RWPE1 (cell line): ENCODE data around the gene MYBBP1A.

ENCODE experiments used
- CTCF ChIA-PET: fragments of 350-600 bp; sonication (Branson Sonifier 250); formaldehyde crosslinking; extraction: SDS; loops from one replicate; lab custom pipeline; 2021; lab: Yijun Ruan, JAX
- POLR2A ChIA-PET: fragments of 400-600 bp; formaldehyde crosslinking; extraction: SDS; loops from one replicate; lab custom pipeline; 2020; ENCODE audit warnings: antibody characterized with exemption; ENCODE audit not compliant: low non-redundant PET; lab: Yijun Ruan, JAX
- DNase-seq: peaks from one replicate; pipeline ENCODE4 v3.0.0; 2012; ENCODE audit warnings: low spot score
- H3K27ac ChIP-seq: fragments of 450-650 bp; 2 replicates; pipeline ENCODE4 v1.5.1; 2017
- TF ChIP-seq, protein P1 (sequence below): fragments of 450-650 bp; conservative IDR thresholded peaks from 2 replicates; pipeline ENCODE4 v1.5.1; 2017; ENCODE audit warnings: low read depth, mild to moderate bottlenecking

Gene MYBBP1A

DNA sequence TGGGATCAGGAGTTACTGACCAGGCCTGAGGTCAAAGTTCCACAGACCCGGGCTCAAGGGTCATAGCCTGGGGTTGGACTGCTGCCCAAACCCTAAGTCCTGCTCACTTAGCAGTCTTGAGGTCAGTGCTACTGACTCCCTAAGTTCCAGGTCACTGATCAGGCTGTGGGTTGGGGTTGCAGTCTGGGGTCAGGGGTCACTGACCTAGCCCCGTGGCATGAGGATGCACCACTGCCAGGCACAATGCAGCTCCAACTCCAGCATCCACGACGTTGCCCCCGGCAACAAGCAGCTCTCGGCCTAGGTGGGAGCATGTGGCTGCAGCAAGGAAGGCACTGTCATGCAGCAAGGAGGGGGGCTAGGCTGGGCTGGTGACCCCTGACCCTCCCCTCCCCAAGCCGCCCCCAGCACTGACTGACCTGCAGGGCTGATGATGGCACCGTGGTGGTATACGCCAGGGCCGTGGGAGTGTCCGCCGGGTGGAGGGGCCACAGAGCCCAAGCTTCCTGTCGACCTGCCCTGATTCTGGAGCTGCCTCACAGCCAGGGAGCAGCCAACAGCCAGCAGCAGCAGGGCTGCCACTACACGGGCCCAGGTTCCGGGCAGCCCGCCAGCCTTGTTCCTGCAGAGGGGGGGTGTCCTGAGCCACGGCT lies 4.1 kb upstream of the MYBBP1A start:
- DNase-seq, result no peak
- TF ChIP-seq, protein P1, sequence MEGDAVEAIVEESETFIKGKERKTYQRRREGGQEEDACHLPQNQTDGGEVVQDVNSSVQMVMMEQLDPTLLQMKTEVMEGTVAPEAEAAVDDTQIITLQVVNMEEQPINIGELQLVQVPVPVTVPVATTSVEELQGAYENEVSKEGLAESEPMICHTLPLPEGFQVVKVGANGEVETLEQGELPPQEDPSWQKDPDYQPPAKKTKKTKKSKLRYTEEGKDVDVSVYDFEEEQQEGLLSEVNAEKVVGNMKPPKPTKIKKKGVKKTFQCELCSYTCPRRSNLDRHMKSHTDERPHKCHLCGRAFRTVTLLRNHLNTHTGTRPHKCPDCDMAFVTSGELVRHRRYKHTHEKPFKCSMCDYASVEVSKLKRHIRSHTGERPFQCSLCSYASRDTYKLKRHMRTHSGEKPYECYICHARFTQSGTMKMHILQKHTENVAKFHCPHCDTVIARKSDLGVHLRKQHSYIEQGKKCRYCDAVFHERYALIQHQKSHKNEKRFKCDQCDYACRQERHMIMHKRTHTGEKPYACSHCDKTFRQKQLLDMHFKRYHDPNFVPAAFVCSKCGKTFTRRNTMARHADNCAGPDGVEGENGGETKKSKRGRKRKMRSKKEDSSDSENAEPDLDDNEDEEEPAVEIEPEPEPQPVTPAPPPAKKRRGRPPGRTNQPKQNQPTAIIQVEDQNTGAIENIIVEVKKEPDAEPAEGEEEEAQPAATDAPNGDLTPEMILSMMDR, result no peak
- H3K27ac ChIP-seq, result no peak overlapping the region
- ChIA-PET CTCF (interaction anchor here (0.6 to 0.7 kb wide), 2 partner anchors 131 to 372 kb away, joined by 3 read pairs; no protein-coding TSS in a partner anchor), POLR2A (interaction anchor here (0.6 kb wide), 1 partner anchor 186 kb away, joined by 3 read pairs; no protein-coding TSS in a partner anchor)

- TF ChIP-seq, protein P1, result no peak
- DNase-seq, result no peak
- ChIA-PET POLR2A (no interaction called here), CTCF (no interaction called here)
- no peak overlapping the region for H3K27ac ChIP-seq
Measured at GRCh38 chr17:4558347-4558971, 3.3 kb upstream of the MYBBP1A start.

DNA sequence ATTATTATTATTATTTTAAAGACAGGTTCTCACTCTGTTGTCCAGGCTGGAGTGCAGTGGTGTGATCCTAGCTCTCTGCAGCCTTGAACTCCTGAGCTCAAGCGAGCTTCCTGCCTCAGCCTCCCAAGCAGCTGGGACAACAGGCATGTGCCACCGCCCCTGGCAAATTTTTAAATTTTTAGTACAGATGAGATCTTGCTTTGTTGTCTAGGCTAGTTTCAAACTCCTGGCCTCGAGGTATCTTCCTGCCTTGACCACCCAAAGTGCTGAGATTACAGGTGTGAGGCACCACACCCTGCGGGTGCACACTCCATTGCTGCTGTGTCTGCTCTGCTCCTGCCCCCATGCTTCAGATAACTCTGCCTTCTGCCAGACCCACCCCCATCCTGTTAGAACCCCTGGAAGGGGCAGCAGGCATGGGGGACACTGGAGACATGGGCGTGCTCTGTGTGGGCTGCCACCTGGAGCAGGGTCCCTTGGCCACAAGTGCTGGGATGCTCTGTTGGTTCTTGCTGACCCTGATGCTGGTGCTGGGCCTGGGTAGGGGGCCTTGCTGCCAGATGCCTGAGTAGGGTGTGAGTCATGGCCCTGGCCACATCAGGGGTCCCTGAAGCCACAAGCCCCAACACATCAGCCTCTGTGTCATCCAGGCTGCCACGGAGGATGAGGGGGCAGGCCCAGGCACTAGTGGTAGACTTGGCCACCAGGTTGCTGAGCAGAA lies 2.6 kb upstream of the MYBBP1A start:
- POLR2A ChIA-PET, result no interaction called here
- CTCF ChIA-PET, result no interaction called here
- TF ChIP-seq, protein P1, result no peak
- DNase-seq, result no peak
- no peak overlapping the region for H3K27ac ChIP-seq

DNA sequence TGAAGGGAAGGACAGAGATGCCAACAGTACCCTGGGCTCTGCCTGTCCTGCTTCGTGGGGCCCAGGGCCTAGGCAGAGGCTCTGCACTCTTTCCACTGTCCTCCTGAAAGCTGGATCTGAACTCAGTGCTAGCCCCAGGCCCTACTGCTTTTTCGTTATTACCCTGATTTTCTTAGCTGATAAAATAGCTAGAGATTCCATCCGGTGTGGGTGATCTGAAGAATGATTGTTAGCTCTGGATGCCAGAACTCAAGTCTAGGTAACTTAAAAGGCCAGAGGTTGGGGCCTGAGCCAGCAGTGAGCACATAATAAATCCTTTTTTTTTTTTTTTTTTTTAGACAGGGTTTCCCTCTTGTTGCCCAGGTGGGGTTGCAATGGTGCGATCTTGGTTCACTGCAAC lies 1.8 kb upstream of the MYBBP1A start:
- POLR2A ChIA-PET, result no interaction called here
- no peak for DNase-seq
- CTCF ChIA-PET, result no interaction called here
- no peak overlapping the region for H3K27ac ChIP-seq
- TF ChIP-seq, protein P1, result no peak

DNA sequence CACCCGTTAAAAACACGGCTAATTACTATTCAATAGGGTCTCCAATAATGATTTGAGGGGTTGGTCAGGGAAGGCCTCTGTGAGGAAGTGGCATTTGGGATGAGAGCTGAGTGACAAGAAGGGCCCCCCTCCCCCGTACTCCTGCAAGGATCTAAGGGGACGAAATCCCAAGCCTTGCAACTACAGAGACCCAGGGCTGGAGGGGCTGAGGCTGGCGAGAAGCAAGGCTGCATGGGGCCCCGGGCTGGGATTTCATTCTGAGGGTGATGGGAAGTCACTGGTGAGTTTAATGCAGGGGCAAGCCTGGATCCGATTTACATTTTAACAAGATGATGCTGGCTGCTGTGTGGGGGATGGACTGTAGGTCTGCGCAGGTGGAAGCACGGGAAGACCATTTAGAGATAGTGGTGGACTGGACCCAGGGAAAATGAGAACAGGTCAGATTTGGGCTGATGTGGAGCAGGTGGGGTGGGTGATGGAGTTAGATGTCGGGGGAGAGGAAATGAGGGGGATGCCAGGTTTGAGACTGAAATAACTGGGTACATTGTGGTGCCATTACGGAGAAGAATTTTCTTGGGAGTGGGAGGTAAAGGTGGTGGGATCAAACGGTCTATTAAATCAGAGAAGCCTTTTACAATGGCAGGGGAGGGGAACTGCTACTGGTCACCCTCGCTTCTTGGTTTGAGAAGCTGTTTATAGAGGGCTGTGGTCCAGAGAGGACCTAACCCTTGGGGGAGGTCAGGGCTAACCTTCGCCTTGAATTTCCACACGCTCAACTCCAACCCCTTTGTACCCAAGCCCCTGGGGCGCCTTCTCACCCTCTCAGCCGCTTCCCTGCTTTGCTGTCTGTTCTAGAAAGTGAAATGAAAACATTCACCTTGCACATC lies 932 bp upstream of the MYBBP1A start:
- POLR2A ChIA-PET, result no interaction called here

More for the DNA sequence above, 932 bp upstream of the MYBBP1A start:
- H3K27ac ChIP-seq, result peak overlapping the region; percentile 72
- TF ChIP-seq, protein P1, result no peak
- no peak for DNase-seq
- CTCF ChIA-PET, result interaction anchor here (1.3 kb wide), 1 partner anchor 11 kb away, joined by 6 read pairs; no protein-coding TSS in a partner anchor
